ENCODE data around the gene SNF8.

Gene SNF8

DNA sequence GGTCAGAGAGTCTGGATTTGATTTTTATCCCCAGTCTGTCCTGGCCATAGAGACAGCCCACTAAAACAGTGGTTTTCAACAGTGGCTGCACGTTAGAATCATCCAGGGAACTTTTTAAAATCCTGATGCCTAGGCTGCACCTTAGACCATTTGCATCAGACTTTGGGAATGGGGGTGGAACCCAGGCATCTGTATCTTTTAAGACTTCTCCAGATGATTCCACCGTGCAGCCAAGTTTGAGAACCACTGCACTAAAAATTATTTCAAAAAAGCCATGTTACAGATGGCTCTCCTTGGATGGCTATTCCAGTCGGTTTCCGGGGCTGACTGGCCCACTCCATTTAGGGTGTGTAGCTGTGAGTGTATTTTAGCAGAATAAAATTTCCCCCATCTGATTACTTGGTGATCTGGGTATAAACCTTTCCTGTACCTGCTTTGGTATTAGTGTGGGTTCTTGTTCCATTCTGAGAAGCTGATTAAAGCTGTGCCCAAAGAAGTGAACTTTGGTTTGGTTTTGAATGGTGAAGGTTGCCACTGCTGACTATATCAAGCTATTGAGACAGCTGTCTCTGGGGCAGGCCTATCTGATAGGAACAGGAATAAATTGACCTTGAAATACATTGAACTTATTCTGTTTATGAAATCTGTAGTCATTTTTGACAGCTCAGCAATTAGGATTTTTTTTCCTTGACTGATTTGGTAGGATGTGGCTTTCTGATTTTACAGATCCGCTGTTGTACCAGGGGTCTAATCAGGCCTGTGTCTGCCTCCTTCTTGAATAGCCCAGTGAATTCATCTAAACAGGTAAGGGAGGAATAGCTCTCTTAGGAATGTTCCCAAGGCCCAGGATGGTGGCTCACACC lies 50.8 kb downstream of the SNF8 start:
- FAIRE-seq (no peak), DNase-seq (ENCODE audit: insufficient read length, low spot score) (no peak)

DNA sequence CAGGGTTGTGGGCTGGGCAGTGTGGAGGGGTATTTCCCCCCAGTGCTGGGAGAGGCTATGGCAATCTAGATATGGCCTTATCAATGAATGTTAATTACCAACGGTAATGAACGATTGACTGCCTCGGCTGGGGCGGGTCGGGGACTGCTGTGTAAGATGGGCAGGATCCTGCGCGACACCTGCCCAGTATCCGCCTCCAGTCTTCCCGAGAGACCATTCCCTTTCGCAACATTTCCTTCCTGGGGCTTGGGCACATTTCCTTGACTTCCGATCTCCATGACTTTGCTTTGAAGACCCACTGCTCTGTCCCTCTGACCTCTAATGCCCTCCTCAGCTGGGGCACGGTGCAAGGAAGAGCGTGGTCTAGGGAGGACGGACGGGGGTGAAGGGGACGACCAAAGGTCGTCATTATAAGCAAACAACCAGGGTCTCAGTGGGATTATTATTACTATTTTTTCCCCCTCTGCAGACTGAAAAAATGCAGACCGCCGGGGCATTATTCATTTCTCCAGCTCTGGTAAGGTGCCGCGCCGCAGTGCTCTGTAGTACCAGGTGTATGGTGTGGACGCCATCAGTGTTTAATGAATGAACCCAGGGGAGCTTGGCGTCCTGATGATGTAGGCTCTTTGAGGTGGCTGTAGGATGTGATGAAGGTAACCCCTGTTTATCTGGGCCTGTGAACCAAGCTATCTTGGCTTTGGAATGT lies 51.5 kb downstream of the SNF8 start:
- DNase-seq (ENCODE audit: insufficient read length, low spot score): peak; percentile 8
- FAIRE-seq: no peak

DNA sequence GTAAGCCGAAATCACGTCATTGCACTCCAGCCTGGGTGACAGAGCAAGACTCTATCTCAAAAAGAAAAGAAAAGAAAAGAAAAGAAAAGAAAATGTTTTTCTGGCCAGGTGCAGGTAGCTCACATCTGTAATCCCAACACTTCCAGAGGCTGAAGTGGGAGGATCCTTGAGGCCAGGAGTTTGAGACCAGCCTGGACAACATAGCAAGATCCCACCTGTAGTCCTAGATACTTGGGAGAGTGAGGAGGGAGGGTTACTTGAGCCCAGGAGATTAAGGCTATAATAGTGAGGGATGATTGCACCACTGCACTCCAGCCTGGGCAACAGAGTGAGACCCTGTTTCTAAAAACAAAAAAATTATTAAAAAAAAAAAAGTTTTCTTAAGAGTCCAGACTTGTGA lies 54.6 kb downstream of the SNF8 start:
- DNase-seq (ENCODE audit: insufficient read length, low spot score): no peak
- FAIRE-seq: no peak

DNA sequence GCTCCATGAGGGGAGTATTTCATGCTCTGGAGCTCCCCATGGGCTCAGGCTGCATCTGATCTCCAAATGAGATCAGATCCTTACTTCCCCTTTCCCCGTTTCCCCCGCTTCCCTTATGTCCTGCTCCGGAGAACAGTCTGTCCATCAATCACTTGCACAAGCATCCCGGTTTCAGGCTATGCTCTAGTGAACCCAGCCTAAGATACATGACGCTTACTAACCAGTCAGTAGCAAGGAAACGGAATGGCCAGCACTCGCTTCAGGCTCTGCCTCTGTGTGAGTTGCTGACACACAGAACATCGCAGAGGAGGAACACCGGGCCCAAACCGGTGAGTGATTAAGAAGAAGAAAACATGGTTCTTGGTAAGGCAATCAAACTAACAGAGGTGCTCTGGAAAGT lies 61.5 kb downstream of the SNF8 start:
- no peak for FAIRE-seq
- no peak for DNase-seq (ENCODE audit: insufficient read length, low spot score)

DNA sequence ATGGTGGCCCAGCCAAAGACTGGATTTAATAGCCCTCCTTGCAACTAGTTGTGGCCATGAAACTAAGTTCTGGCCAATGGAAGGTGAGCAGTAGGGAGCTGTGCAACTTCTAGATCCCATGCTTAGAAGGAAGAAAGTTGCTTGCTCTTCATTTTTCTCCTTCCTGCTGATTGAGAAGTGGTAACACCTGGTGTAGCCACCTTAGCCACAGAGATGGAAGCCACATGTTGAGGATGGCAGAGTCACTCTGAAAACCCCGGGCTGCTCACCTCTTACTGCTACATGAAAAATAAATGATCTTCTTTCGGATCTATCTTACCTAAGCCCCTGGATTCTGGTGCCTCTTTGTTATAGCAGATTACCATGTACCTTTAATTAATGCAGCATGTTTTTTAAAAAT lies 62.4 kb downstream of the SNF8 start:
- FAIRE-seq: no peak

More for the DNA sequence above, 62.4 kb downstream of the SNF8 start:
- no peak for DNase-seq (ENCODE audit: insufficient read length, low spot score)

Measured in GM19239 (cell line).